MM.1S (cell line): Measurements from ENCODE around the gene CTSZ.
"Not testable (repeated sequence)": the region's sequence is repeated elsewhere in the genome, so short reads cannot be mapped to it uniquely, and the experiment has no call there.

Experiments
- DNase-seq: peaks from one replicate; pipeline ENCODE4 v3.0.0-alpha.2; 2015
- H2AFZ ChIP-seq: fragments of 300-600 bp; sonication (generic); 2 replicates; pipeline ENCODE4 v1.6.0; 2016; ENCODE audit warnings: antibody characterized with exemption, low read length
- H3F3A ChIP-seq: fragments of 300-600 bp; sonication (generic); 2 replicates; pipeline ENCODE4 v1.6.1; 2016; ENCODE audit warnings: mild to moderate bottlenecking, antibody characterized with exemption, low read length, moderate library complexity, mixed read lengths; ENCODE audit not compliant: insufficient read depth
- H3K27ac ChIP-seq: fragments of 300-600 bp; sonication (generic); 2 replicates; pipeline ENCODE4 v1.5.1; 2016; ENCODE audit warnings: mild to moderate bottlenecking, low read length
- H3K27me3 ChIP-seq: fragments of 300-600 bp; sonication (generic); replicated peaks from 2 replicates; pipeline ENCODE4 v1.6.0; 2016; ENCODE audit warnings: low read length; ENCODE audit not compliant: insufficient read depth
- H3K36me3 ChIP-seq: fragments of 300-600 bp; sonication (generic); replicated peaks from 2 replicates; pipeline ENCODE4 v1.6.1; 2016; ENCODE audit warnings: mild to moderate bottlenecking, low read length, mixed read lengths; ENCODE audit not compliant: insufficient read depth
- H3K4me1 ChIP-seq: fragments of 300-600 bp; sonication (generic); 2 replicates; pipeline ENCODE4 v1.6.1; 2016; ENCODE audit warnings: low read length, mixed read lengths
- H3K4me2 ChIP-seq: fragments of 300-600 bp; sonication (generic); 2 replicates; pipeline ENCODE4 v1.6.0; 2016; ENCODE audit warnings: low read depth, low read length
- H3K4me3 ChIP-seq: fragments of 300-600 bp; sonication (generic); 2 replicates; pipeline ENCODE4 v1.5.1; 2016; ENCODE audit warnings: low read length, mixed read lengths
- H3K79me2 ChIP-seq: fragments of 300-600 bp; sonication (generic); 2 replicates; pipeline ENCODE4 v1.6.1; 2016; ENCODE audit warnings: mixed run types, low read length, mixed read lengths
- H3K9ac ChIP-seq: fragments of 300-600 bp; sonication (generic); 2 replicates; pipeline ENCODE4 v1.6.1; 2016; ENCODE audit warnings: low read length, mixed read lengths
- H3K9me2 ChIP-seq: fragments of 300-600 bp; sonication (generic); replicated peaks from 2 replicates; pipeline ENCODE4 v1.6.1; 2016; ENCODE audit warnings: mild to moderate bottlenecking, low read length, mixed read lengths; ENCODE audit not compliant: insufficient read depth
- H3K9me3 ChIP-seq: fragments of 300-600 bp; sonication (generic); replicated peaks from 2 replicates; pipeline ENCODE4 v1.6.1; 2016; ENCODE audit warnings: mild to moderate bottlenecking, low read length, mixed read lengths; ENCODE audit not compliant: insufficient read depth
- H4K20me1 ChIP-seq: fragments of 300-600 bp; sonication (generic); 2 replicates; pipeline ENCODE4 v1.6.1; 2016; ENCODE audit warnings: mild to moderate bottlenecking, low read length, moderate library complexity, mixed read lengths; ENCODE audit not compliant: insufficient read depth
- EZH2 ChIP-seq: fragments of 300-600 bp; sonication (generic); optimal IDR thresholded peaks from 2 replicates; pipeline ENCODE3; 2017; ENCODE audit warnings: low read depth, mild to moderate bottlenecking, antibody characterized with exemption, low read length, mixed read lengths
- EZH2phosphoT487 ChIP-seq: fragments of 300-600 bp; sonication (generic); IDR thresholded peaks from 2 replicates; pipeline ENCODE4 v1.6.1; 2018; ENCODE audit warnings: antibody characterized with exemption, low read length
- TF ChIP-seq, protein P1 (sequence below): fragments of 300-600 bp; sonication (generic); IDR thresholded peaks from 2 replicates; pipeline ENCODE4 v1.5.1; 2016; ENCODE audit warnings: antibody characterized with exemption, low read length, mixed read lengths

CTSZ gene

GRCh38 chr20:58965270-58966064, 41.6 kb downstream of the CTSZ start:
- no peaks in the 10 kb centered on the region for H3K36me3 ChIP-seq
- 0 out of 2 replicates have a peak, but pooled peaks cover 11% of the 10 kb centered on the region for H3K27me3 ChIP-seq
- no peak overlapping the region for H3K4me3 ChIP-seq
- H3K4me1 ChIP-seq = no peaks in the 10 kb centered on the region
- TF ChIP-seq EZH2 = no peak
- TF ChIP-seq EZH2phosphoT487 = no peak
- TF ChIP-seq, protein P1, sequence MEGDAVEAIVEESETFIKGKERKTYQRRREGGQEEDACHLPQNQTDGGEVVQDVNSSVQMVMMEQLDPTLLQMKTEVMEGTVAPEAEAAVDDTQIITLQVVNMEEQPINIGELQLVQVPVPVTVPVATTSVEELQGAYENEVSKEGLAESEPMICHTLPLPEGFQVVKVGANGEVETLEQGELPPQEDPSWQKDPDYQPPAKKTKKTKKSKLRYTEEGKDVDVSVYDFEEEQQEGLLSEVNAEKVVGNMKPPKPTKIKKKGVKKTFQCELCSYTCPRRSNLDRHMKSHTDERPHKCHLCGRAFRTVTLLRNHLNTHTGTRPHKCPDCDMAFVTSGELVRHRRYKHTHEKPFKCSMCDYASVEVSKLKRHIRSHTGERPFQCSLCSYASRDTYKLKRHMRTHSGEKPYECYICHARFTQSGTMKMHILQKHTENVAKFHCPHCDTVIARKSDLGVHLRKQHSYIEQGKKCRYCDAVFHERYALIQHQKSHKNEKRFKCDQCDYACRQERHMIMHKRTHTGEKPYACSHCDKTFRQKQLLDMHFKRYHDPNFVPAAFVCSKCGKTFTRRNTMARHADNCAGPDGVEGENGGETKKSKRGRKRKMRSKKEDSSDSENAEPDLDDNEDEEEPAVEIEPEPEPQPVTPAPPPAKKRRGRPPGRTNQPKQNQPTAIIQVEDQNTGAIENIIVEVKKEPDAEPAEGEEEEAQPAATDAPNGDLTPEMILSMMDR = no peak
- no peaks in the 10 kb centered on the region for H4K20me1 ChIP-seq
- no peak for DNase-seq
- no peaks in the 10 kb centered on the region for H3K79me2 ChIP-seq
- H2AFZ ChIP-seq = no peak overlapping the region
- H3K4me2 ChIP-seq = no peak overlapping the region
- H3K9me3 ChIP-seq = no peaks in the 10 kb centered on the region; the same call in 1 of the 2 replicates
- H3K27ac ChIP-seq = no peak overlapping the region
- no peak overlapping the region for H3K9ac ChIP-seq
- H3F3A ChIP-seq = no peaks in the 10 kb centered on the region
- H3K9me2 ChIP-seq = no peaks in the 10 kb centered on the region

GRCh38 chr20:58963922-58964321, 43.1 kb downstream of the CTSZ start:
- not testable (repeated sequence) for H3K9ac ChIP-seq, H4K20me1 ChIP-seq, H3K36me3 ChIP-seq, H3K4me2 ChIP-seq, H3K27me3 ChIP-seq, H3F3A ChIP-seq, H3K4me1 ChIP-seq, H3K9me3 ChIP-seq, H3K27ac ChIP-seq, DNase-seq, H3K4me3 ChIP-seq, H3K9me2 ChIP-seq, H2AFZ ChIP-seq, H3K79me2 ChIP-seq

GRCh38 chr20:58963060-58963584, 43.9 kb downstream of the CTSZ start:
- DNase-seq = no peak
- Histone ChIP-seq H3K36me3 (no peaks in the 10 kb centered on the region), H3K9ac (no peak overlapping the region), H4K20me1 (no peaks in the 10 kb centered on the region), H3K27ac (no peak overlapping the region), H3K4me3 (no peak overlapping the region), H3K79me2 (no peaks in the 10 kb centered on the region), H3K9me2 (no peaks in the 10 kb centered on the region), H3F3A (no peaks in the 10 kb centered on the region; the same call in 1 of the 2 replicates), H3K27me3 (no peaks in the 10 kb centered on the region), H3K4me1 (no peaks in the 10 kb centered on the region), H3K9me3 (no peaks in the 10 kb centered on the region), H3K4me2 (no peak overlapping the region), H2AFZ (no peak overlapping the region)
- no peak for TF ChIP-seq EZH2phosphoT487
- TF ChIP-seq EZH2 = no peak

DNA sequence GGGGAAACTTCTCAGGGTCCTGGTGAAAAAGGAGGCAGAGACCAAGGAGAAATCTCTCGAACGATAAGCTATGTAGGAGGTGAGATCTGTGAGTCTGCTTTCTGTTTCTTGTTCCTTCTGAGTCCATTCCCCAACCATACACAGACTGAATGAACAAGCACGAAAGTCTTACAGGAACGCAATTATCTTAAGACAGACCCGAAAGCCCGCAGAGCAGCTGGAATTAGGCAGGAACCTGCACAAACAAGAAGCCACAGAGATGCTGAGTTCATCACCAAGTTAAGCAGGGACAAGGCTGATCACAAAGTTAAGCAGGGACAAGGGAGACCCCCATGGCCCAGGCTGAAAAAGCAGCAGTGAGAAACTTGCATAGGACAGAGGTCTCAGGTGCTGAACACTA, 47.4 kb downstream of the CTSZ start:
- peak; percentile 41 for DNase-seq
- Histone ChIP-seq H3K9me3 (no peaks in the 10 kb centered on the region), H2AFZ (peak overlapping the region; percentile 52)

More for the DNA sequence above, 47.4 kb downstream of the CTSZ start:
- H3K9ac ChIP-seq = peak overlapping the region; percentile 24; the same call in 1 of the 2 replicates
- no peaks in the 10 kb centered on the region for H4K20me1 ChIP-seq
- H3K4me1 ChIP-seq = no peaks in the 10 kb centered on the region
- H3K27me3 ChIP-seq = no peaks in the 10 kb centered on the region
- H3K9me2 ChIP-seq = no peaks in the 10 kb centered on the region
- peak overlapping the region; percentile 14; the same call in 1 of the 2 replicates for H3K27ac ChIP-seq
- no peaks in the 10 kb centered on the region; the same call in 1 of the 2 replicates for H3F3A ChIP-seq
- no peaks in the 10 kb centered on the region for H3K36me3 ChIP-seq
- no peaks in the 10 kb centered on the region for H3K79me2 ChIP-seq
- TF ChIP-seq EZH2phosphoT487 = no peak
- TF ChIP-seq EZH2 = no peak
- TF ChIP-seq, protein P1 = no peak
- peak overlapping the region; percentile 33; the same call in 1 of the 2 replicates for H3K4me2 ChIP-seq
- H3K4me3 ChIP-seq = no peak overlapping the region
